HCT116 (cell line): ENCODE results near the gene SLCO2A1.

Source experiments
- EZH2 ChIP-seq: fragments of 200-600 bp; sonication (generic); IDR thresholded peaks from 2 replicates; pipeline ENCODE4 v1.6.1; 2017; ENCODE audit warnings: antibody characterized with exemption, mixed run types
- JUND ChIP-seq: IDR thresholded peaks from 2 replicates; pipeline ENCODE4 v1.6.1; 2012
- POLR2A ChIP-seq: IDR thresholded peaks from 2 replicates; pipeline ENCODE4 v1.7.0; 2011; ENCODE audit warnings: borderline replicate concordance; ENCODE audit not compliant: insufficient read depth, insufficient read length; ENCODE audit errors: extremely low read depth
- POLR2AphosphoS5 ChIP-seq: IDR thresholded peaks from 2 replicates; pipeline ENCODE4 v1.6.1; 2011; ENCODE audit warnings: mild to moderate bottlenecking, low read depth, low read length, moderate library complexity
- SIN3A ChIP-seq: IDR thresholded peaks from 2 replicates; pipeline ENCODE4 v1.6.1; 2012; ENCODE audit warnings: low read depth
- TCF7L2 ChIP-seq: IDR thresholded peaks from 2 replicates; pipeline ENCODE4 v1.7.0; 2011; ENCODE audit warnings: borderline replicate concordance, inconsistent platforms; ENCODE audit not compliant: insufficient read depth, insufficient read length; ENCODE audit errors: extremely low read depth
- ZNF274 ChIP-seq: fragments of 200-500 bp; sonication (Bioruptor generic); IDR thresholded peaks from 2 replicates; pipeline ENCODE4 v1.6.1; 2014; ENCODE audit warnings: mild to moderate bottlenecking, low read depth, low read length, inconsistent platforms
- TF ChIP-seq, protein P1 (sequence below), 3 experiments: fragments of 200-600 bp in 1 of 3; sonication (generic) in 1 of 3; IDR thresholded peaks in 2 of 3; conservative IDR thresholded peaks in 1 of 3; 2 replicates each; pipeline ENCODE4 v1.5.1; 2012 to 2017; ENCODE audit warnings: low read depth in 2 of 3, low read length in 2 of 3, antibody characterized with exemption in 1 of 3, borderline replicate concordance in 1 of 3, control low read depth in 1 of 3, mild to moderate bottlenecking in 1 of 3, mixed read lengths in 1 of 3, mixed run types in 1 of 3, moderate library complexity in 1 of 3; ENCODE audit not compliant: insufficient read depth in 1 of 3
- TF ChIP-seq, protein P2 (sequence below): IDR thresholded peaks from 2 replicates; pipeline ENCODE4 v1.6.1; 2012
- TF ChIP-seq, protein P3 (sequence below): IDR thresholded peaks from 2 replicates; pipeline ENCODE4 v1.6.1; 2012; ENCODE audit warnings: low read depth

DNA sequence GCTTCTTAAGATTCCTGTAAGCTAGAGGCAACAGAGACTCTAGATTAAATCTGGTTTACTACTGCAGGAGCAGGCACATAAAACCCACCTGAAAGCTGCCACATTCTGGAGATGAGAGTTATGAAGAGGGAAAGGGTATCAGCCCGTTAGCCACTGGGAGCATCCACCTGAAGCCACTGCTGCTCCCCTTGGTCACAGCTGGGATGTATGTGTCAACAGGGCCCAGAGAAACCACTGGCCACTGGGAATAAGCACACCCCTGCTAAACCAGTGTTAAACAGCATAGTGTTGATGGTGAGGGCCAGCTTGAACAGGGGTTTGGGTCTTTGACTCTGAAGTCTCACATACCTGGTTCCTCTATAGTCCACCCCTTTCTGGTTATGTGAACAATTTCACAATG is 10.9 kb downstream of the SLCO2A1 start:
- TF ChIP-seq, protein P1, sequence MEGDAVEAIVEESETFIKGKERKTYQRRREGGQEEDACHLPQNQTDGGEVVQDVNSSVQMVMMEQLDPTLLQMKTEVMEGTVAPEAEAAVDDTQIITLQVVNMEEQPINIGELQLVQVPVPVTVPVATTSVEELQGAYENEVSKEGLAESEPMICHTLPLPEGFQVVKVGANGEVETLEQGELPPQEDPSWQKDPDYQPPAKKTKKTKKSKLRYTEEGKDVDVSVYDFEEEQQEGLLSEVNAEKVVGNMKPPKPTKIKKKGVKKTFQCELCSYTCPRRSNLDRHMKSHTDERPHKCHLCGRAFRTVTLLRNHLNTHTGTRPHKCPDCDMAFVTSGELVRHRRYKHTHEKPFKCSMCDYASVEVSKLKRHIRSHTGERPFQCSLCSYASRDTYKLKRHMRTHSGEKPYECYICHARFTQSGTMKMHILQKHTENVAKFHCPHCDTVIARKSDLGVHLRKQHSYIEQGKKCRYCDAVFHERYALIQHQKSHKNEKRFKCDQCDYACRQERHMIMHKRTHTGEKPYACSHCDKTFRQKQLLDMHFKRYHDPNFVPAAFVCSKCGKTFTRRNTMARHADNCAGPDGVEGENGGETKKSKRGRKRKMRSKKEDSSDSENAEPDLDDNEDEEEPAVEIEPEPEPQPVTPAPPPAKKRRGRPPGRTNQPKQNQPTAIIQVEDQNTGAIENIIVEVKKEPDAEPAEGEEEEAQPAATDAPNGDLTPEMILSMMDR (IDR thresholded peaks at IDR 0.05 in 2 of 3, conservative IDR thresholded peaks at IDR 0.05 in 1 of 3; ENCODE audit: borderline replicate concordance in 1 of 3, insufficient read depth in 1 of 3, low read depth in 2 of 3, low read length in 2 of 3), result no peak
- TF ChIP-seq TCF7L2 (no peak), SIN3A (no peak), POLR2AphosphoS5 (no peak), POLR2A (no peak), JUND (no peak), EZH2 (no peak), ZNF274 (no peak)
- TF ChIP-seq, protein P2, sequence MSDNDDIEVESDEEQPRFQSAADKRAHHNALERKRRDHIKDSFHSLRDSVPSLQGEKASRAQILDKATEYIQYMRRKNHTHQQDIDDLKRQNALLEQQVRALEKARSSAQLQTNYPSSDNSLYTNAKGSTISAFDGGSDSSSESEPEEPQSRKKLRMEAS, result no peak
- TF ChIP-seq, protein P3, sequence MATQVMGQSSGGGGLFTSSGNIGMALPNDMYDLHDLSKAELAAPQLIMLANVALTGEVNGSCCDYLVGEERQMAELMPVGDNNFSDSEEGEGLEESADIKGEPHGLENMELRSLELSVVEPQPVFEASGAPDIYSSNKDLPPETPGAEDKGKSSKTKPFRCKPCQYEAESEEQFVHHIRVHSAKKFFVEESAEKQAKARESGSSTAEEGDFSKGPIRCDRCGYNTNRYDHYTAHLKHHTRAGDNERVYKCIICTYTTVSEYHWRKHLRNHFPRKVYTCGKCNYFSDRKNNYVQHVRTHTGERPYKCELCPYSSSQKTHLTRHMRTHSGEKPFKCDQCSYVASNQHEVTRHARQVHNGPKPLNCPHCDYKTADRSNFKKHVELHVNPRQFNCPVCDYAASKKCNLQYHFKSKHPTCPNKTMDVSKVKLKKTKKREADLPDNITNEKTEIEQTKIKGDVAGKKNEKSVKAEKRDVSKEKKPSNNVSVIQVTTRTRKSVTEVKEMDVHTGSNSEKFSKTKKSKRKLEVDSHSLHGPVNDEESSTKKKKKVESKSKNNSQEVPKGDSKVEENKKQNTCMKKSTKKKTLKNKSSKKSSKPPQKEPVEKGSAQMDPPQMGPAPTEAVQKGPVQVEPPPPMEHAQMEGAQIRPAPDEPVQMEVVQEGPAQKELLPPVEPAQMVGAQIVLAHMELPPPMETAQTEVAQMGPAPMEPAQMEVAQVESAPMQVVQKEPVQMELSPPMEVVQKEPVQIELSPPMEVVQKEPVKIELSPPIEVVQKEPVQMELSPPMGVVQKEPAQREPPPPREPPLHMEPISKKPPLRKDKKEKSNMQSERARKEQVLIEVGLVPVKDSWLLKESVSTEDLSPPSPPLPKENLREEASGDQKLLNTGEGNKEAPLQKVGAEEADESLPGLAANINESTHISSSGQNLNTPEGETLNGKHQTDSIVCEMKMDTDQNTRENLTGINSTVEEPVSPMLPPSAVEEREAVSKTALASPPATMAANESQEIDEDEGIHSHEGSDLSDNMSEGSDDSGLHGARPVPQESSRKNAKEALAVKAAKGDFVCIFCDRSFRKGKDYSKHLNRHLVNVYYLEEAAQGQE, result no peak
